SU-DHL-6 (cell line): ENCODE measurements around the gene PCNX4.

Experiments
- H2AFZ ChIP-seq: fragments of 200-600 bp; sonication (generic); 2 replicates; pipeline ENCODE4 v1.6.1; 2014; ENCODE audit warnings: low read depth, mild to moderate bottlenecking, moderate library complexity, mixed read lengths, antibody characterized with exemption, low read length; ENCODE audit not compliant: severe bottlenecking
- H3F3A ChIP-seq: fragments of 200-600 bp; shearing (Covaris generic); 2 replicates; pipeline ENCODE4 v1.6.0; 2016; ENCODE audit warnings: antibody characterized with exemption, mild to moderate bottlenecking; ENCODE audit not compliant: insufficient read depth
- H3K27ac ChIP-seq: fragments of 200-600 bp; sonication (generic); 2 replicates; pipeline ENCODE4 v1.5.1; 2016; ENCODE audit warnings: low read depth, mild to moderate bottlenecking, low read length, moderate library complexity, mixed read lengths
- H3K27me3 ChIP-seq: fragments of 200-600 bp; sonication (generic), shearing (Covaris generic); 2 replicates; pipeline ENCODE4 v1.6.0; 2014; ENCODE audit warnings: mild to moderate bottlenecking, low read length
- H3K36me3 ChIP-seq: fragments of 200-600 bp; sonication (generic); 2 replicates; pipeline ENCODE4 v1.6.1; 2014; ENCODE audit warnings: mild to moderate bottlenecking, low read length, mixed read lengths
- H3K4me2 ChIP-seq: fragments of 300-600, 200-600 bp; shearing (Covaris generic), sonication (generic); 2 replicates; pipeline ENCODE4 v1.6.0; 2014; ENCODE audit warnings: low read length, low read depth, mild to moderate bottlenecking; ENCODE audit not compliant: poor library complexity, severe bottlenecking
- H3K4me3 ChIP-seq: fragments of 200-600 bp; sonication (generic); 2 replicates; pipeline ENCODE4 v1.5.1; 2014; ENCODE audit warnings: antibody characterized with exemption, low read length, mild to moderate bottlenecking, mixed read lengths; ENCODE audit not compliant: insufficient read depth, poor library complexity, severe bottlenecking
- H3K79me2 ChIP-seq: fragments of 200-600 bp; sonication (generic); 2 replicates; pipeline ENCODE4 v1.6.1; 2014; ENCODE audit warnings: mild to moderate bottlenecking, low read length, moderate library complexity; ENCODE audit not compliant: insufficient read depth
- H3K9ac ChIP-seq: fragments of 200-600 bp; sonication (generic); 2 replicates; pipeline ENCODE4 v1.7.0; 2014; ENCODE audit warnings: mild to moderate bottlenecking, low read length
- H3K9me2 ChIP-seq: fragments of 200-600 bp; sonication (generic); replicated peaks from 2 replicates; pipeline ENCODE4 v1.6.1; 2014; ENCODE audit warnings: low read length; ENCODE audit not compliant: insufficient read depth
- H3K9me3 ChIP-seq: fragments of 200-600 bp; sonication (generic); 2 replicates; pipeline ENCODE4 v1.6.1; 2014; ENCODE audit warnings: low read length, mixed read lengths; ENCODE audit not compliant: insufficient read depth
- H4K20me1 ChIP-seq: fragments of 200-600 bp; sonication (generic); 2 replicates; pipeline ENCODE4 v1.6.1; 2014; ENCODE audit warnings: low read depth, mild to moderate bottlenecking, antibody characterized with exemption, low read length, moderate library complexity, mixed read lengths
- CTCF ChIP-seq: fragments of 200-600 bp; sonication (generic); IDR thresholded peaks from one replicate; pipeline ENCODE4 v1.5.1; 2017; ENCODE audit warnings: antibody characterized with exemption, mild to moderate bottlenecking, low read length, moderate library complexity; ENCODE audit not compliant: insufficient read depth, poor library complexity, severe bottlenecking
- EZH2phosphoT487 ChIP-seq: fragments of 200-600 bp; sonication (generic), shearing (Covaris generic); conservative IDR thresholded peaks from 2 replicates; pipeline ENCODE4 v1.6.1; 2018; ENCODE audit warnings: mild to moderate bottlenecking, antibody characterized with exemption, low read length, moderate library complexity, mixed read lengths

Gene PCNX4

DNA sequence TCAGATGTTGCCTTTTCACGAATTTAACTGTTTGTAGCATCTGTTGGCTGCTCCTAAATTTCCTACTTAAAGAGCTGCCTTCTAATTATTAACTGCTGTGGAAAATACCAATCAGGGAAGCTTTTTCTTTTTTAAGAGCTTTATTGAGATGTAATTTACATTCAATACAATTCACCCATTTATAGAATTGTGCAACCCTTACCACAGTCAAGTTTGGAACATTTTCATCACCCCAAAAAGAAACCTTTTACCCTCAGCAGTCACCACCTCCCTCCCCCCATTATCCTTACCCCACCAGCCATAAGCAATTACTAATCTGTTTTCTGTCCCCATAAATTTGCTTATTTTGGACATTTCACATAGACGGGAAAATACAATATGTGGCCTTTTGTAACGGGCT lies 1.4 kb downstream of the PCNX4 start:
- H3K27ac ChIP-seq: peak overlapping the region; percentile 88
- H3K36me3 ChIP-seq: no peaks in the 10 kb centered on the region
- H3K27me3 ChIP-seq: no peaks in the 10 kb centered on the region
- H3F3A ChIP-seq: peaks cover 7% of the 10 kb centered on the region; the same call in 1 of the 2 replicates
- H3K9me3 ChIP-seq: no peaks in the 10 kb centered on the region
- no peaks in the 10 kb centered on the region for H4K20me1 ChIP-seq
- H3K4me3 ChIP-seq: peak overlapping the region; percentile 97
- peak overlapping the region; percentile 95 for H2AFZ ChIP-seq
- H3K9ac ChIP-seq: peak overlapping the region; percentile 96
- H3K4me2 ChIP-seq: peak overlapping the region; percentile 99
- TF ChIP-seq EZH2phosphoT487 (no peak), CTCF (no peak)
- H3K79me2 ChIP-seq: peaks cover 60% of the 10 kb centered on the region
- H3K9me2 ChIP-seq: no peaks in the 10 kb centered on the region

- no peak overlapping the region for H2AFZ ChIP-seq
- H3K27ac ChIP-seq: no peak overlapping the region
- no peaks in the 10 kb centered on the region for H3K27me3 ChIP-seq
- peaks cover 64% of the 10 kb centered on the region for H3K79me2 ChIP-seq
- H3K4me3 ChIP-seq: peak overlapping the region; percentile 97
- peak overlapping the region; percentile 99 for H3K4me2 ChIP-seq
- H3K36me3 ChIP-seq: no peaks in the 10 kb centered on the region
- no peaks in the 10 kb centered on the region for H3K9me3 ChIP-seq
- H3K9me2 ChIP-seq: no peaks in the 10 kb centered on the region
- H3F3A ChIP-seq: peaks cover 7% of the 10 kb centered on the region; the same call in 1 of the 2 replicates
- peak overlapping the region; percentile 96 for H3K9ac ChIP-seq
- no peaks in the 10 kb centered on the region for H4K20me1 ChIP-seq
- TF ChIP-seq EZH2phosphoT487 (no peak), CTCF (no peak)
Measured at GRCh38 chr14:60093606-60094005, 1.9 kb downstream of the PCNX4 start.

GRCh38 chr14:60094306-60094897 lies 2.7 kb downstream of the PCNX4 start:
- Histone ChIP-seq H3K9me2 (no peaks in the 10 kb centered on the region), H3K9me3 (no peaks in the 10 kb centered on the region), H3K9ac (no peak overlapping the region), H3K4me2 (peak overlapping the region; percentile 99), H2AFZ (no peak overlapping the region), H4K20me1 (no peaks in the 10 kb centered on the region), H3K4me3 (peak overlapping the region; percentile 97), H3K79me2 (peaks cover 69% of the 10 kb centered on the region), H3K36me3 (no peaks in the 10 kb centered on the region), H3K27ac (no peak overlapping the region), H3K27me3 (no peaks in the 10 kb centered on the region), H3F3A (peaks cover 7% of the 10 kb centered on the region; the same call in 1 of the 2 replicates)
- TF ChIP-seq CTCF: no peak
- no peak for TF ChIP-seq EZH2phosphoT487
